GM19240 (cell line): ENCODE results near the gene RPS6KA1.
"Not testable (repeated sequence)": the region's sequence is repeated elsewhere in the genome, so short reads cannot be mapped to it uniquely, and the experiment has no call there.

Experiments used
- DNase-seq: peaks from one replicate; pipeline ENCODE4 v3.0.0; 2011; ENCODE audit warnings: low spot score; ENCODE audit not compliant: insufficient read length

Gene RPS6KA1

GRCh38 chr1:26554781-26555180 is 25.2 kb downstream of the RPS6KA1 start:
- DNase-seq, result no peak

- DNase-seq, result no peak
Observed at GRCh38 chr1:26555550-26555981, 26.0 kb downstream of the RPS6KA1 start.

- no peak for DNase-seq
Observed at GRCh38 chr1:26556111-26556510, 26.6 kb downstream of the RPS6KA1 start.

- DNase-seq, result no peak
Observed at GRCh38 chr1:26557008-26557407, 27.4 kb downstream of the RPS6KA1 start.

GRCh38 chr1:26558685-26559048 is 29.1 kb downstream of the RPS6KA1 start:
- DNase-seq, result no peak

- DNase-seq, result no peak
Observed at GRCh38 chr1:26560403-26560780, 30.8 kb downstream of the RPS6KA1 start.

GRCh38 chr1:26570287-26570686 is 40.7 kb downstream of the RPS6KA1 start:
- DNase-seq, result no peak

- no peak for DNase-seq
Observed at GRCh38 chr1:26571381-26571780, 41.8 kb downstream of the RPS6KA1 start.

- no peak for DNase-seq
Observed at GRCh38 chr1:26574018-26574417, 44.5 kb downstream of the RPS6KA1 start.

- DNase-seq, result no peak
Observed at GRCh38 chr1:26574719-26575251, 45.2 kb downstream of the RPS6KA1 start.

GRCh38 chr1:26575348-26575747 is 45.8 kb downstream of the RPS6KA1 start:
- DNase-seq, result no peak

- DNase-seq, result no peak
Observed at GRCh38 chr1:26578167-26578566, 48.6 kb downstream of the RPS6KA1 start.

- DNase-seq, result no peak
Observed at GRCh38 chr1:26579681-26580111, 50.1 kb downstream of the RPS6KA1 start.

GRCh38 chr1:26580116-26580515 is 50.6 kb downstream of the RPS6KA1 start:
- no peak for DNase-seq

GRCh38 chr1:26581287-26581651 is 51.7 kb downstream of the RPS6KA1 start:
- DNase-seq, result no peak

- DNase-seq, result no peak
Observed at GRCh38 chr1:26582053-26582835, 52.7 kb downstream of the RPS6KA1 start.

- DNase-seq, result no peak
Observed at GRCh38 chr1:26582836-26583460, 53.4 kb downstream of the RPS6KA1 start.

- DNase-seq, result no peak
Observed at GRCh38 chr1:26583646-26584485, 54.3 kb downstream of the RPS6KA1 start.

- not testable (repeated sequence) for DNase-seq
Observed at GRCh38 chr1:26584588-26584987, 55.0 kb downstream of the RPS6KA1 start.

GRCh38 chr1:26585471-26585870 is 55.9 kb downstream of the RPS6KA1 start:
- no peak for DNase-seq

- no peak for DNase-seq
Observed at GRCh38 chr1:26593385-26593784, 63.8 kb downstream of the RPS6KA1 start.

- not testable (repeated sequence) for DNase-seq
Observed at GRCh38 chr1:26594593-26594992, 65.0 kb downstream of the RPS6KA1 start.
